Stimulated activated CD4-positive, alpha-beta T cell treated with anti-CD3 and anti-CD28 coated beads, Interleukin-2, amount 100 ng/mL, for 24 hours (primary cell): ENCODE results near the gene COX7A2.

Experiments
- DNase-seq, 2 donors: peaks; one replicate each; pipeline ENCODE4 v3.0.0-alpha.2; 2020

The COX7A2 gene

GRCh38 chr6:75268121-75268987 lies 24.8 kb upstream of the COX7A2 start:
- no peak for DNase-seq

- DNase-seq, result no peak
Measured at GRCh38 chr6:75267461-75267860, 23.9 kb upstream of the COX7A2 start.

GRCh38 chr6:75266716-75267291 lies 23.2 kb upstream of the COX7A2 start:
- DNase-seq, result no peak

GRCh38 chr6:75263401-75263750 lies 19.8 kb upstream of the COX7A2 start:
- DNase-seq, result no peak

- DNase-seq, result no peak
Measured at GRCh38 chr6:75262716-75263400, 19.3 kb upstream of the COX7A2 start.

GRCh38 chr6:75261299-75261698 lies 17.7 kb upstream of the COX7A2 start:
- DNase-seq, result no peak

GRCh38 chr6:75257343-75258087 lies 13.9 kb upstream of the COX7A2 start:
- DNase-seq, result no peak

GRCh38 chr6:75250552-75250951 lies 7.0 kb upstream of the COX7A2 start:
- no peak for DNase-seq

GRCh38 chr6:75249837-75250236 lies 6.2 kb upstream of the COX7A2 start:
- DNase-seq, result no peak

GRCh38 chr6:75246386-75246785 lies 2.8 kb upstream of the COX7A2 start:
- DNase-seq, result no peak

- DNase-seq, result no peak
Measured at GRCh38 chr6:75244063-75244584, 523 bp upstream of the COX7A2 start.

GRCh38 chr6:75236630-75237029 lies 7.0 kb downstream of the COX7A2 start:
- no peak for DNase-seq

- no peak for DNase-seq
Measured at GRCh38 chr6:75235271-75235670, 8.3 kb downstream of the COX7A2 start.

- no peak for DNase-seq
Measured at GRCh38 chr6:75234126-75234865, 9.3 kb downstream of the COX7A2 start.

- no peak for DNase-seq
Measured at GRCh38 chr6:75233092-75233615, 10.4 kb downstream of the COX7A2 start.

- DNase-seq, result no peak
Measured at GRCh38 chr6:75230484-75231325, 12.9 kb downstream of the COX7A2 start.

GRCh38 chr6:75224303-75224926 lies 19.2 kb downstream of the COX7A2 start:
- DNase-seq, result no peak

- no peak for DNase-seq
Measured at GRCh38 chr6:75223428-75223827, 20.2 kb downstream of the COX7A2 start.

GRCh38 chr6:75222261-75222660 lies 21.3 kb downstream of the COX7A2 start:
- DNase-seq, result no peak

- DNase-seq, result no peak
Measured at GRCh38 chr6:75221116-75221515, 22.5 kb downstream of the COX7A2 start.

- DNase-seq, result no peak
Measured at GRCh38 chr6:75220357-75220756, 23.2 kb downstream of the COX7A2 start.
